Naive thymus-derived CD4-positive, alpha-beta T cell (primary cell): ENCODE results near the gene HJURP. TPM values are rescaled to one million over a fixed set of nuclear protein-coding genes. Genes with fewer than 3 reads are reported as not detected.

Source experiments
- ATAC-seq: fragments of 150-1000 bp; cut with Tn5 transposase; 2 replicates; pipeline ENCODE4 v1.10.0; 2021; ENCODE audit warnings: mild to moderate bottlenecking, moderate library complexity
- CTCF ChIA-PET: fragments of 350-600 bp; sonication (Branson Sonifier 250); formaldehyde crosslinking; loops from one replicate; lab custom pipeline; 2021; ENCODE audit warnings: antibody characterized with exemption; lab: Charles Lee
- POLR2A ChIA-PET: fragments of 350-600 bp; sonication (Branson Sonifier 250); formaldehyde crosslinking; loops from one replicate; lab custom pipeline; 2021; ENCODE audit warnings: antibody characterized with exemption, inconsistent platforms; lab: Charles Lee
- DNase-seq, 9 donors: peaks; one replicate each; pipeline versions ENCODE4 v3.0.0 to v3.0.0-alpha.2; 2020 to 2022; ENCODE audit warnings: mixed read lengths in 1 of 9
- H3K27ac ChIP-seq: one replicate; pipeline ENCODE4 v1.7.0; 2013; ENCODE audit warnings: mild to moderate bottlenecking, low read depth, low read length, moderate library complexity
- H3K27me3 ChIP-seq, 2 donors: one replicate each; pipeline ENCODE4 v1.7.0; 2013; ENCODE audit warnings: low read length in 2 of 2, mild to moderate bottlenecking in 2 of 2, moderate library complexity in 2 of 2; ENCODE audit not compliant: control insufficient read depth in 2 of 2, insufficient read depth in 2 of 2
- H3K36me3 ChIP-seq, 3 experiments: 1 replicate in 2 of 3; 2 replicates in 1 of 3; pipeline ENCODE4 v1.7.0; 2013; ENCODE audit warnings: low read length in 3 of 3, mild to moderate bottlenecking in 3 of 3, moderate library complexity in 1 of 3; ENCODE audit not compliant: insufficient read depth in 3 of 3, control insufficient read depth in 2 of 3
- H3K4me1 ChIP-seq, 2 donors: one replicate each; pipeline ENCODE4 v1.7.0; 2013; ENCODE audit warnings: low read length in 2 of 2, mild to moderate bottlenecking in 2 of 2, moderate library complexity in 1 of 2; ENCODE audit not compliant: control insufficient read depth in 2 of 2, insufficient read depth in 2 of 2
- H3K4me3 ChIP-seq: 2 replicates; pipeline ENCODE4 v1.7.0; 2013; ENCODE audit warnings: mild to moderate bottlenecking, low read length
- H3K9me3 ChIP-seq, 3 experiments: 1 replicate in 2 of 3; 2 replicates in 1 of 3; pipeline ENCODE4 v1.7.0; 2013; ENCODE audit warnings: low read length in 3 of 3; ENCODE audit not compliant: control insufficient read depth in 2 of 3
- H3K27ac Mint-ChIP-seq, 9 donors: one replicate each; pipeline ENCODE4 v1.8.0; 2020 to 2022; ENCODE audit warnings: mixed read lengths in 9 of 9, mild to moderate bottlenecking in 8 of 9, moderate library complexity in 5 of 9, inconsistent platforms in 2 of 9
- H3K27me3 Mint-ChIP-seq, 5 donors: one replicate each; pipeline ENCODE4 v1.8.0; 2021 to 2022; ENCODE audit warnings: mixed read lengths in 5 of 5, mild to moderate bottlenecking in 1 of 5
- H3K36me3 Mint-ChIP-seq, 5 donors: one replicate each; pipeline ENCODE4 v1.8.0; 2020 to 2022; ENCODE audit warnings: mixed read lengths in 5 of 5, mild to moderate bottlenecking in 3 of 5, inconsistent platforms in 1 of 5
- H3K4me1 Mint-ChIP-seq, 7 donors: one replicate each; pipeline ENCODE4 v1.8.0; 2020 to 2022; ENCODE audit warnings: mixed read lengths in 7 of 7, mild to moderate bottlenecking in 3 of 7, inconsistent platforms in 1 of 7
- H3K4me3 Mint-ChIP-seq, 10 donors: one replicate each; pipeline ENCODE4 v1.8.0; 2020 to 2022; ENCODE audit warnings: mild to moderate bottlenecking in 10 of 10, mixed read lengths in 10 of 10, moderate library complexity in 6 of 10, inconsistent platforms in 2 of 10
- H3K9me3 Mint-ChIP-seq, 11 donors: one replicate each; pipeline ENCODE4 v1.8.0; 2020 to 2022; ENCODE audit warnings: mixed read lengths in 11 of 11, mild to moderate bottlenecking in 4 of 11, inconsistent platforms in 1 of 11, moderate library complexity in 1 of 11
- intact Hi-C, 2 donors: fragments of 100-400 bp; cut with micrococcal nuclease; formaldehyde crosslinking; loops; one replicate each; pipeline ENCODE4 v1.15.1; 2023
- polyA plus RNA-seq, 2 donors: library from polyadenylated mRNA; unstranded; fragments of 300-500 nt; fragmentation: Illumina TruSeq; gene quantifications; one replicate each; pipeline ENCODE4 v1.2.3, GENCODE V29; 2021
- total RNA-seq, 6 experiments: library from RNA in 5 of 6; stranded (reverse) in 5 of 6; gene quantifications; 1 replicate in 5 of 6; 2 replicates in 1 of 6; pipeline ENCODE4 v1.2.3 and lab custom pipeline; 2021 to 2026

The HJURP gene
- total and polyA plus RNA-seq, 7 experiments from 2014 or later, result 0.11 to 67.1 (median 0.34) TPM; not detected in 3

DNA sequence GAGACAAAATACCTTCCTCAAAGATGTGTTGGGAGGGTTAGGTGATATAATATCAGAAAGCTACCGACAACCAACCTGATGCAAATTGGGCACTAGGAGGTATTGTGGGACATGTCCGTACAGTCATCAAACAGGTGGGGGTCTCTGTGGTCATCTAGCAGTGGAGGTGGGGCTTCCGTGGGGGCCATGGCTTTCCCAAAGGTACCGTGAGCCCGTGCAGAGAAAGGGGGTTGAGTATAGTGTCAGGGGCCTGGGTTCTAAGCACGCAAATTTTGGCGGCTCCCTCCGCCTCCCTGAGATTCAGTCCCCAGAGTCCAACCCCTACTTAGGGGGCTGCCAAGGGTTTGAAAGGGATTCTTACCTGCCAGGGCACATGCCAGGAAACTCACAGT is 32.6 kb downstream of the HJURP start:
- DNase-seq, result no peak
- Histone ChIP-seq H3K4me3 (no peak overlapping the region), H3K9me3 (no peaks in the 10 kb centered on the region), H3K27me3 (no peaks in the 10 kb centered on the region), H3K36me3 (no peaks in the 10 kb centered on the region), H3K27ac (no peak overlapping the region), H3K4me1 (no peaks in the 10 kb centered on the region)
- Mint-ChIP-seq H3K36me3 (no peaks in the 10 kb centered on the region), H3K4me1 (no peaks in the 10 kb centered on the region), H3K27me3 (peaks cover 0 to 16% (median 5%) of the 10 kb centered on the region in 5 donors), H3K9me3 (peaks cover 0 to 4% (median 0%) of the 10 kb centered on the region in 11 donors), H3K27ac (no peak overlapping the region), H3K4me3 (no peak overlapping the region)
- CTCF ChIA-PET, result no interaction called here
- intact Hi-C loops, result no loop called here
- POLR2A ChIA-PET, result no interaction called here
- no peak for ATAC-seq

DNA sequence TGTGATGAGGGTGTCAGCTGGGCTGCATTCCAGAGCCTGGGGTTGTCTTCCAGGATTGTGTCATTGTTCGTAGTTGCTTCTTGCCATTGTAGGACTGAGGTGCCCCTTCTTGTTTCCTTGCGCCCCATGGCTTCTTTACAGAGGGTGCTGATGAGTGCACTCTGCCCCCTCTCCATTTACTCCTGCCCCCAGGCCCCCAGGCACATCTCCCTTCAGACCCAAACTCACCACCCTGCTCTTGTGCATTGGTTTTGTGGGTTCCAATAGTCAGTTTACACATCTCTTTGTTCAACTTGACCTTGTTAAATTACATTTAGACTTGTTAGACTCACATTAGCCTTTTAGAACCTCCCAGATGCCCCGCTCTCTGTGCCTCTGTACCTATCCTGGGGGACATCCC is 33.1 kb downstream of the HJURP start:
- ChIA-PET CTCF (no interaction called here), POLR2A (no interaction called here)
- Mint-ChIP-seq H3K4me1 (no peaks in the 10 kb centered on the region), H3K9me3 (peaks cover 0 to 4% (median 0%) of the 10 kb centered on the region in 11 donors), H3K36me3 (no peaks in the 10 kb centered on the region), H3K27me3 (peaks cover 0 to 15% (median 5%) of the 10 kb centered on the region in 5 donors), H3K4me3 (no peak overlapping the region), H3K27ac (no peak overlapping the region)
- Histone ChIP-seq H3K4me1 (no peaks in the 10 kb centered on the region), H3K27me3 (no peaks in the 10 kb centered on the region), H3K27ac (no peak overlapping the region), H3K9me3 (no peaks in the 10 kb centered on the region), H3K36me3 (no peaks in the 10 kb centered on the region), H3K4me3 (no peak overlapping the region)
- ATAC-seq (no peak), DNase-seq (no peak)
- intact Hi-C loops, result no loop called here

DNA sequence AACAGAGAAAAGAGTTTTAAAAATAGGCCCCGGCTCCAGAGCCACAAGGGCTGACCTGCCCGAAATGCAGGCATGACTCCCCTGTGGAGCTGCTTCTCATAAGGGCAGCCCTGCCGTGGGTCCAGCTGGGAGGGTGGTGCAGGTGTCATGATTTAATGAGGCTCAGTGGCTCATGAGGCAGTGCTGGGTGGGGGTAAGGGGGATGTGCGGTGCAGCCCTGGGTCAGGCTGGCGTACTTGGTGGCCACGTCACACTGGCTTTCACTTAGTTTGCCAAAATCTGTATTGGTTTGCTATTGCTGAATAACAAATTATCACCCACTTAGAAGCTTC is 33.6 kb downstream of the HJURP start:
- peaks cover 0 to 16% (median 5%) of the 10 kb centered on the region in 5 donors for H3K27me3 Mint-ChIP-seq
- Histone ChIP-seq H3K36me3 (no peaks in the 10 kb centered on the region), H3K4me3 (no peak overlapping the region), H3K27ac (no peak overlapping the region), H3K27me3 (no peaks in the 10 kb centered on the region), H3K4me1 (no peaks in the 10 kb centered on the region), H3K9me3 (no peaks in the 10 kb centered on the region)
- peaks cover 0 to 4% (median 0%) of the 10 kb centered on the region in 11 donors for H3K9me3 Mint-ChIP-seq
- ChIA-PET POLR2A (no interaction called here), CTCF (no interaction called here)
- H3K4me1 Mint-ChIP-seq, result no peaks in the 10 kb centered on the region
- no peak for DNase-seq
- intact Hi-C loops, result no loop called here
- peak overlapping the region in 1 of 9 donors; percentile 72 for H3K27ac Mint-ChIP-seq
- H3K4me3 Mint-ChIP-seq, result no peak overlapping the region
- ATAC-seq, result no peak
- no peaks in the 10 kb centered on the region for H3K36me3 Mint-ChIP-seq

DNA sequence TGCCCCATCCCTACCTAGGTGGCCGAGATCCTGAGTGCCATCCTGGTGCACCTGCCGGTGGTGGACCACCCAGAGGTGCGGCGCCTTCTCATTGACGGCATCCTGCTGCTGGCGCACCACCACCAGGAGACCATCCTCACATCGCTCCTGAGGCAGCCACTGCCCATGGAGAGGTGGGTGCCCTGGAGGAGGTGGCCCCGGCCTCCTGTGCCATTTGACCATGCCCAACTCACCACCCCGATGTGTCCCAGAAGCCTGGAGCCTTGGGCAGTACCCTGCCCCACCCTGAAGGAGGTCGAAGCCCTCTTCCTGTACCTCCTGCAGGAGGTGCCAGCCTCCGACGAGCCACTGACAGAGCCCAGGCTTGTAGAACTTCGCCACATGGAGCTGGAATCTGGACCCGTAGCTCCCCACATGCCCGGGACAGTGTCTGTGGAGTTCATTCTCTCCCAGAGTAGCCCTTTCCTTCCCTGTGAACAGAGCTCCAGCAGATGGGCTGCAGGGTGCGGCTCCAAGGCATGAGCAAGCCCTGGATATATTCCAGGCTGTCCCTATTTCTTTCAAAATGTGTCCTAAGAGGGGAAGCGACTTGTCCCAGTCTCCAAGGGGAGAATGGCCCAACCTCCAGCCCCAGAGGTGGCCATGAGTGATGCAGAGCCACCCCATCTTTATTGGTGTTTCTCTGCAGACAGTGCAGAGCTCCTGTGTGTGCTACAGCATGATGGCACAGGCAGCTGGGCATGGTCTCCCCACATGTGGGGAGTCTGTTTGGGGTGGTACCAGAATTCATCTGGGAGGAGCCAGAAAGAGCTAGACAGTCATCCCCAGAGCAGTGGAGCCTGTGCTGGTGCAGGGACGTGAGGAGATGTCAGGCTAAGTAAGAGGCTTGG is 34.2 kb downstream of the HJURP start:
- intact Hi-C loops, result no loop called here
- Mint-ChIP-seq H3K27me3 (peaks cover 0 to 16% (median 5%) of the 10 kb centered on the region in 5 donors), H3K4me3 (no peak overlapping the region), H3K36me3 (no peaks in the 10 kb centered on the region), H3K27ac (peak overlapping the region in 1 of 9 donors; percentile 72), H3K9me3 (peaks cover 0 to 1% (median 0%) of the 10 kb centered on the region in 11 donors), H3K4me1 (no peaks in the 10 kb centered on the region)
- ChIA-PET POLR2A (no interaction called here), CTCF (no interaction called here)
- H3K4me3 ChIP-seq, result no peak overlapping the region
- no peak for DNase-seq
- no peaks in the 10 kb centered on the region for H3K4me1 ChIP-seq
- H3K9me3 ChIP-seq, result no peaks in the 10 kb centered on the region
- H3K36me3 ChIP-seq, result no peaks in the 10 kb centered on the region
- ATAC-seq, result no peak
- H3K27me3 ChIP-seq, result no peaks in the 10 kb centered on the region
- H3K27ac ChIP-seq, result no peak overlapping the region

DNA sequence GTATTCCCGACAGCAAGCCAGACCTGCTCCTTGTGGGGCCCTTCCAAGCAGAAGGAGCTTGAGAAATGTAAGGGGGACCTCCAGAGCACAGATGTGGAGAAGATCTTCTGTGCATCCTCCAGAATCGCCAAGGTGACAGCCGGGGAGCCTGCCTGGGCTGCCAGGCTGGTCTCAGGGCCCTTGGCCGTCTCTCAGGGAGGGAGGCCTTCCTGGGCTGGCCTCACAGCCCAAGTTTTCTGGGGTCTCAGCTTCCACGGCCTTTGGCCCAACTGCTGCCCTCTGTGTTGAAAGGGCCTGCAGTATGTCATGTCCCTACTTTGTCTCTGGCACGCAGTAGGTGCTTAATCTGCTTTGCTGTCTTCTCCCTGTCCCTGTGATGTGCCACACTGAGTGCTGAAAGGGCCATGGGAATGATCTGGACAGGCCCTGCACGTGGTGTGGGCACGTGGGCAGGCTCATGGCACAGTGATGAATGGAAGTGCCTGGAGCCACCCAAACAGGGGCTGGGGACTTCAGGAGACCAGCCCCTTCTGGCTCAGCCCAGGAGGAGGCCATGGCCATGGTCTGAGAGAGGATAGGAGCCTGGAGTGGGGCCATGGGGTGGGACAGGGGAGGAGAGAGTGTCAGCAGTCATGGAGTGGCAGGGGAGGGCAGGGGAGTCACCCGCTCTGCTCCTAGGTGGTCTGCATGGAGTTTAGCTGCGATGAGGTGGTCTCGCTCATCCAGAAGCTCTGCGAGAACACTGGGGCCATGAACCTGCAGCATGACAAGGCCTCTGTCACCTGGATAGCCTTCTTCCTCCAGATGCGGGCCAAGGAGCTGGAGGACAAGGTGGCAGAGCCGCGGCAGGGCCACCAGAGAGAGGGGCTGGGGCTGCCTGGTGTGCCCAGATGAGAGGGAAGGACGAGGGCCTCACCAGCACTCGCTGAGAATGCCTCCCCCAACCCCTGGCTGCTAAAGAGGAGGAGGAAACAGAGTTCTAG is 35.4 kb downstream of the HJURP start:
- ATAC-seq, result no peak
- intact Hi-C loops, result no loop called here
- Mint-ChIP-seq H3K9me3 (peaks cover 0 to 1% (median 0%) of the 10 kb centered on the region in 11 donors), H3K36me3 (no peaks in the 10 kb centered on the region), H3K27me3 (peaks cover 0 to 20% (median 5%) of the 10 kb centered on the region in 5 donors), H3K4me3 (no peak overlapping the region), H3K27ac (no peak overlapping the region), H3K4me1 (no peaks in the 10 kb centered on the region)
- no peaks in the 10 kb centered on the region for H3K9me3 ChIP-seq
- CTCF ChIA-PET, result no interaction called here
- H3K4me3 ChIP-seq, result no peak overlapping the region
- H3K27ac ChIP-seq, result no peak overlapping the region
- no peaks in the 10 kb centered on the region for H3K4me1 ChIP-seq
- H3K27me3 ChIP-seq, result no peaks in the 10 kb centered on the region
- POLR2A ChIA-PET, result no interaction called here
- DNase-seq, result peak in 1 of 9 donors; percentile 2
- no peaks in the 10 kb centered on the region for H3K36me3 ChIP-seq

DNA sequence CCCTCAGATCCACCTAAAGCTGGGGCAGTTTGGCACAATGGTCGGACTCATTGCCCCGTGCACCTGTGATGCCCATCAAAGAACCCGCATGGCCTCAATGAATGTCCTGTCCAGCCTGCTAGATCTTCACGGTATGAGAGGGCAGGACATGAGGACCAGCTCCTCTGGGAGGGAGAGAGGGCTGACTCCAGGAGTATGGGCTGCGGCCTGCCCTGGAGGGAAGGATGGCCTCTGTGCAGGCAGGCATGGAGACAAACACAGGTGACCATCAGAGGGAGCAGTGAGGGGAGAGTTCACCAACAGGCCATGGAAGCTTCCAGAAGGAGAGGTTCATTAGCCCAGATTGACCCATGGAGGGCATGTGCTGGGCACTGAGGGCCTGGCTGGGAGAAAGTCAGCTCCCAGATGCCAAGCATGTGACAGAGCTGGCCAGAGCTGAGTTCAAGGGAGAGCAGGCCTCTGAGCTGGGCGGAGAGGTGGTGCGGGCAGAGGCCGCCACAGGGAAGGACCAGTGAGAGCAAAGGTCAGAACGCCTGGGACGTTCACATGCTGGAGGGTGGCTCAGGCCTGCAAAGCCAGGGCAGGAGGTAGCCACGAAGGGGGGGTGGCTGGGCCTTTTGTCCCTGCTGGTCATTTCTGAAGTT is 36.2 kb downstream of the HJURP start:
- Mint-ChIP-seq H3K27me3 (peaks cover 0 to 20% (median 5%) of the 10 kb centered on the region in 5 donors), H3K36me3 (no peaks in the 10 kb centered on the region)
- DNase-seq, result no peak

More for the DNA sequence above, 36.2 kb downstream of the HJURP start:
- Histone ChIP-seq H3K4me3 (no peak overlapping the region), H3K27ac (no peak overlapping the region), H3K4me1 (no peaks in the 10 kb centered on the region), H3K9me3 (no peaks in the 10 kb centered on the region), H3K27me3 (no peaks in the 10 kb centered on the region), H3K36me3 (no peaks in the 10 kb centered on the region)
- CTCF ChIA-PET, result no interaction called here
- intact Hi-C loops, result no loop called here
- peaks cover 0 to 1% (median 0%) of the 10 kb centered on the region in 11 donors for H3K9me3 Mint-ChIP-seq
- POLR2A ChIA-PET, result no interaction called here
- H3K4me1 Mint-ChIP-seq, result no peaks in the 10 kb centered on the region
- H3K27ac Mint-ChIP-seq, result no peak overlapping the region
- no peak overlapping the region for H3K4me3 Mint-ChIP-seq
- ATAC-seq, result no peak
